ENCODE results near the gene THADA.
"Not testable (repeated sequence)": the region's sequence is repeated elsewhere in the genome, so short reads cannot be mapped to it uniquely, and the experiment has no call there.

THADA gene

GRCh38 chr2:43194121-43194869 lies 401.5 kb downstream of the THADA start:
- peak; percentile 79 for DNase-seq
- in situ Hi-C loops (cut with HindIII; ENCODE audit: low pct_ligation_motif_present, low pct_unique_long_range_greater_than_20kb, low sequenced_read_pairs) = no loop called here

GRCh38 chr2:43193652-43194120 lies 402.2 kb downstream of the THADA start:
- in situ Hi-C loops (cut with HindIII; ENCODE audit: low pct_ligation_motif_present, low pct_unique_long_range_greater_than_20kb, low sequenced_read_pairs) = no loop called here

GRCh38 chr2:43192744-43193651 lies 402.8 kb downstream of the THADA start:
- in situ Hi-C loops (cut with HindIII; ENCODE audit: low pct_ligation_motif_present, low pct_unique_long_range_greater_than_20kb, low sequenced_read_pairs) = no loop called here
- no peak for DNase-seq

More at GRCh38 chr2:43193652-43194120, 402.2 kb downstream of the THADA start:
- DNase-seq = no peak

GRCh38 chr2:43191947-43192516 lies 403.8 kb downstream of the THADA start:
- DNase-seq = no peak
- in situ Hi-C loops (cut with HindIII; ENCODE audit: low pct_ligation_motif_present, low pct_unique_long_range_greater_than_20kb, low sequenced_read_pairs) = no loop called here

- DNase-seq = no peak
- in situ Hi-C loops (cut with HindIII; ENCODE audit: low pct_ligation_motif_present, low pct_unique_long_range_greater_than_20kb, low sequenced_read_pairs) = no loop called here
Observed at GRCh38 chr2:43190311-43191052, 405.4 kb downstream of the THADA start.

- in situ Hi-C loops (cut with HindIII; ENCODE audit: low pct_ligation_motif_present, low pct_unique_long_range_greater_than_20kb, low sequenced_read_pairs); DNase-seq: not testable (repeated sequence)
Observed at GRCh38 chr2:43189861-43190260, 406.0 kb downstream of the THADA start.

- in situ Hi-C loops (cut with HindIII; ENCODE audit: low pct_ligation_motif_present, low pct_unique_long_range_greater_than_20kb, low sequenced_read_pairs) = no loop called here
- DNase-seq = no peak
Observed at GRCh38 chr2:43188561-43189386, 407.1 kb downstream of the THADA start.

GRCh38 chr2:43186679-43187374 lies 409.0 kb downstream of the THADA start:
- in situ Hi-C loops (cut with HindIII; ENCODE audit: low pct_ligation_motif_present, low pct_unique_long_range_greater_than_20kb, low sequenced_read_pairs) = no loop called here
- DNase-seq = no peak

- in situ Hi-C loops (cut with HindIII; ENCODE audit: low pct_ligation_motif_present, low pct_unique_long_range_greater_than_20kb, low sequenced_read_pairs) = no loop called here
- no peak for DNase-seq
Observed at GRCh38 chr2:43186321-43186678, 409.5 kb downstream of the THADA start.

- in situ Hi-C loops (cut with HindIII; ENCODE audit: low pct_ligation_motif_present, low pct_unique_long_range_greater_than_20kb, low sequenced_read_pairs) = no loop called here
- DNase-seq = no peak
Observed at GRCh38 chr2:43185146-43185545, 410.7 kb downstream of the THADA start.

GRCh38 chr2:43184339-43184895 lies 411.4 kb downstream of the THADA start:
- in situ Hi-C loops (cut with HindIII; ENCODE audit: low pct_ligation_motif_present, low pct_unique_long_range_greater_than_20kb, low sequenced_read_pairs) = no loop called here
- DNase-seq = peak; percentile 85

- in situ Hi-C loops (cut with HindIII; ENCODE audit: low pct_ligation_motif_present, low pct_unique_long_range_greater_than_20kb, low sequenced_read_pairs) = no loop called here
- DNase-seq = no peak
Observed at GRCh38 chr2:43183743-43184142, 412.1 kb downstream of the THADA start.

GRCh38 chr2:43180897-43181296 lies 414.9 kb downstream of the THADA start:
- no peak for DNase-seq
- in situ Hi-C loops (cut with HindIII; ENCODE audit: low pct_ligation_motif_present, low pct_unique_long_range_greater_than_20kb, low sequenced_read_pairs) = no loop called here

Data from ACHN (cell line).